ENCODE data around the gene TRIM16.

DNA sequence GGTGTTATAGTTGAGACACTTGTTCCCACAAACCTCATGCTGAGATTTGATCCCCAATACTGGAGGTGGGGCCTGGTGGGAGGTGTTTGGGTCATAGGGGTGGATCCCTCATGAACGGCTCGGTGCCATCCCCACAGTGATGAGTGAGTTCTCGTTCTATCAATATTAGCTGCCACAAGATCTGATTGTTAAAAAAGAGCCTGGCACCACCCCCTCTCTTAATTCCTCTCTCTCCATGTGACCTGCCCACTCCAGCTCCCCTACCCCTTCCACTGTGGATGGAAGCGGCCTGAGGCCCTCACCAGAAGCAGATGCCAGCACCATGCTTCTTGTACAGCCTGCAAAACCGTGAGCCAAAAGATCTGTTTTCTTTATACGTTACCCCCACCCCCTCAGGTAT lies 31.2 kb downstream of the TRIM16 start:
- TF ChIP-seq, protein P1, sequence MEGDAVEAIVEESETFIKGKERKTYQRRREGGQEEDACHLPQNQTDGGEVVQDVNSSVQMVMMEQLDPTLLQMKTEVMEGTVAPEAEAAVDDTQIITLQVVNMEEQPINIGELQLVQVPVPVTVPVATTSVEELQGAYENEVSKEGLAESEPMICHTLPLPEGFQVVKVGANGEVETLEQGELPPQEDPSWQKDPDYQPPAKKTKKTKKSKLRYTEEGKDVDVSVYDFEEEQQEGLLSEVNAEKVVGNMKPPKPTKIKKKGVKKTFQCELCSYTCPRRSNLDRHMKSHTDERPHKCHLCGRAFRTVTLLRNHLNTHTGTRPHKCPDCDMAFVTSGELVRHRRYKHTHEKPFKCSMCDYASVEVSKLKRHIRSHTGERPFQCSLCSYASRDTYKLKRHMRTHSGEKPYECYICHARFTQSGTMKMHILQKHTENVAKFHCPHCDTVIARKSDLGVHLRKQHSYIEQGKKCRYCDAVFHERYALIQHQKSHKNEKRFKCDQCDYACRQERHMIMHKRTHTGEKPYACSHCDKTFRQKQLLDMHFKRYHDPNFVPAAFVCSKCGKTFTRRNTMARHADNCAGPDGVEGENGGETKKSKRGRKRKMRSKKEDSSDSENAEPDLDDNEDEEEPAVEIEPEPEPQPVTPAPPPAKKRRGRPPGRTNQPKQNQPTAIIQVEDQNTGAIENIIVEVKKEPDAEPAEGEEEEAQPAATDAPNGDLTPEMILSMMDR (IDR thresholded peaks at IDR 0.05): no peak
- TF ChIP-seq POLR2AphosphoS5 (IDR thresholded peaks at IDR 0.05; ENCODE audit: insufficient read depth in 1 of 2, low read depth in 1 of 2): no peak
- TF ChIP-seq POLR2A (IDR thresholded peaks at IDR 0.05): no peak

All from vagina (tissue), 2 donors.